ENCODE measurements around the gene TBC1D7. TPM values are rescaled to one million over a fixed set of nuclear protein-coding genes. Genes with fewer than 3 reads are reported as not detected.
"Not testable (repeated sequence)": the region's sequence is repeated elsewhere in the genome, so short reads cannot be mapped to it uniquely, and the experiment has no call there.

TBC1D7 gene
- total RNA-seq, 1 donor from 2014 or later: 27.3 TPM

DNA sequence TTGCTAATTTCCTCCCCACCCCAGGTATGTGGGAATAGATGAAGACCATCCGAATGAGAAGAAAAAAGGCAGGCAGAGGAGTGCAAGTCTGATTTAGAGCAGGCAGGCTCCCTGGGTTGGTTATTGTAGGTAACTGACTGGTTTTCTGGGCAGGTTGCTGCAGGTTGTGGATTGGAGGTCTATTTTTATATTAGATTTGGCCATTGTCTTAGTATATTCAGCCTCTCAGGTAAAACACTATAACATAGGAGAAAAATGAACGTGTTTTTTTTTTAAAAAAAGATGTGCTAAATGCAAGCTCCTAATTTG lies 492 bp upstream of the TBC1D7 start:
- Mint-ChIP-seq H3K9me3 (no peaks in the 10 kb centered on the region), H3K4me1 (ENCODE audit: low read depth) (peaks cover 38% of the 10 kb centered on the region), H3K27me3 (ENCODE audit: insufficient read depth) (peaks cover 4% of the 10 kb centered on the region), H3K4me3 (peak overlapping the region; percentile 84), H3K36me3 (ENCODE audit: low read depth) (peaks cover 12% of the 10 kb centered on the region), H3K27ac (peak overlapping the region; percentile 92)
- no peak for DNase-seq (ENCODE audit: low spot score)
- intact Hi-C loops (cut with micrococcal nuclease): loop anchor here (1.0 to 5.0 kb wide), 12 partner anchors 26 to 692 kb away; partner anchors contain the start of genes GFOD1, MCUR1, NOL7 and RANBP9

DNA sequence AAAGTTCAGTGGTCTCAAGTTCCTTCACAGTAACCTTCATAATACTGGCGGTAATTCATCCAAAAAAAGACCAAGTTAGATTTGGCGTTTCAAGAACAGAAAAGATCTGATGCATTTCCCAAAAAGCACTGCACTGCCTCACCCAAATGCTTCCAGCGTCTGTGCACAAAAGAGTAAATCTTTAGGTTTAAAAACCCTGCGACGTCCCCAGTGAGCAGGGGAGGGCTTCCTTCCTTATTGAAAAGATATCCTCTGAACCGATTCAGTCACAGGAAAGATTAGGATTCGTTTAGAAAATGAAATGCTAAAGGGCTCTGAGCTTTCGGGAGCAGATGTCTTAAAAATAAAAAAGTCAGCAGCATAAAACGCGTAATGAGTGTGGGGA lies 654 bp downstream of the TBC1D7 start:
- Mint-ChIP-seq H3K27me3 (ENCODE audit: insufficient read depth) (no peaks in the 10 kb centered on the region), H3K36me3 (ENCODE audit: low read depth) (peaks cover 12% of the 10 kb centered on the region), H3K4me3 (peak overlapping the region; percentile 84), H3K27ac (peak overlapping the region; percentile 82), H3K4me1 (ENCODE audit: low read depth) (peaks cover 38% of the 10 kb centered on the region), H3K9me3 (no peaks in the 10 kb centered on the region)
- DNase-seq (ENCODE audit: low spot score): no peak
- intact Hi-C loops (cut with micrococcal nuclease): loop anchor here (1.0 to 5.0 kb wide), 12 partner anchors 24 to 690 kb away; partner anchors contain the start of genes GFOD1, MCUR1, NOL7 and RANBP9

DNA sequence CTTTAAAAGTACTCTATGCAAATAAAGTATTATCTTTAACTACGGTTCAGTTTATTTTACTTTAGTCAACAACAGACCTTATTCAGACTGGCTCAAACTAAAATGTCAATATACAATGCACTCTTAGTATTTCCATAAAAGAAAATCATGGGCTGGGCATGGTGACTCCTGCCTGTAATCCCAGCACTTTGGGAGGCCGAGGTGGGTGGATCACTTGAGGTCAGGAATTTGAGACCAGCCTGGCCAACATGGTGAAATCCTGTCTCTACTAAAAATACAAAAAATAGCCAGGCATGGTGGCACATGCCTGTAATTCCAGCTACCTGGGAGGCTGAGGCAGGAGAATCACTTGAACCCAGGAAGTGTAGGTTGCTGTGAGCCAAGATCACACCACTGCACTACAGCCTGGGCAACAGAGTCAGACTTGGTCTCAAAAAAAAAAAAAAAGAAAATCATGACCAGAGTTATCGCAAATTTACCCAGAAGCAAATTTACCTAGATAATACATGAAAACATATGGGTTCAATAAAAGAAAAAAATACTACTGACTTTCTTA lies 2.2 kb downstream of the TBC1D7 start:
- not testable (repeated sequence) for H3K27me3 Mint-ChIP-seq (ENCODE audit: insufficient read depth); DNase-seq (ENCODE audit: low spot score); H3K27ac Mint-ChIP-seq; H3K9me3 Mint-ChIP-seq
- H3K4me1 Mint-ChIP-seq (ENCODE audit: low read depth): peaks cover 30% of the 10 kb centered on the region
- H3K36me3 Mint-ChIP-seq (ENCODE audit: low read depth): peaks cover 17% of the 10 kb centered on the region
- H3K4me3 Mint-ChIP-seq: peak overlapping the region; percentile 6
- intact Hi-C loops (cut with micrococcal nuclease): loop anchor here (5.0 kb wide), 4 partner anchors 369 to 689 kb away; partner anchors contain the start of genes MCUR1 and RANBP9

DNA sequence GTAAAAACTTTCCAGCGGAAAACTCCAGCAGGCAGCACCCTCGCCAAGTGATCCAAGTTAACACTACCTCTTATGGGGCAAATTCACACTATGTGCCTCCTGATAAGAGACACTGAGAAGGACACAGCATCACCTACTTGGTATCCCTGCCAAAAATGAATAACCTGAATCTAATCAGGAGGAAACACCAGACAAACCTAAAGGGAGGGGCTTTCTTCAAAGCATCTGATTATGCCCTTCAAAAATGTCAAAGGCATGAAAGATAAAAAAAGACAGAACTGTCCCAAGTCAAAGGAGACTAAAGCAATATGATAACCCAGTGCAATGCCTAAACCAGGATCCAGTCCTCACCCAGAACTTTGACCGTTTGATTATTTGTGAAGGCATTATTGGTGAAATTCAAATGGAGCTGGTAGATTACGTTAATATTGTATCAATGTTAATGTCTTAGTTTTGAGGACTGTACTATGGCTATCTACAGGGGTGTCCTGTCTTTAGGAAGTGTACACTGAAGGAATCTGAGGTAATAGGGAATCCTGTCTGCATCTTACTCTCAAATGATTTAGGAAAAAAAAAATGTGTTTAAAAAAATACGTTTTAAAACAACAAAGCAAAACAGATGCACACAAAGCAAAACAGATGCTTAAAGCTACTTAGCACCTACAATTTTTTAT lies 8.3 kb downstream of the TBC1D7 start:
- H3K4me3 Mint-ChIP-seq: no peak overlapping the region
- no peaks in the 10 kb centered on the region for H3K27me3 Mint-ChIP-seq (ENCODE audit: insufficient read depth)
- no peak for DNase-seq (ENCODE audit: low spot score)
- peaks cover 49% of the 10 kb centered on the region for H3K36me3 Mint-ChIP-seq (ENCODE audit: low read depth)
- H3K9me3 Mint-ChIP-seq: no peaks in the 10 kb centered on the region
- H3K27ac Mint-ChIP-seq: no peak overlapping the region
- no peaks in the 10 kb centered on the region for H3K4me1 Mint-ChIP-seq (ENCODE audit: low read depth)
- intact Hi-C loops (cut with micrococcal nuclease): no loop called here

DNA sequence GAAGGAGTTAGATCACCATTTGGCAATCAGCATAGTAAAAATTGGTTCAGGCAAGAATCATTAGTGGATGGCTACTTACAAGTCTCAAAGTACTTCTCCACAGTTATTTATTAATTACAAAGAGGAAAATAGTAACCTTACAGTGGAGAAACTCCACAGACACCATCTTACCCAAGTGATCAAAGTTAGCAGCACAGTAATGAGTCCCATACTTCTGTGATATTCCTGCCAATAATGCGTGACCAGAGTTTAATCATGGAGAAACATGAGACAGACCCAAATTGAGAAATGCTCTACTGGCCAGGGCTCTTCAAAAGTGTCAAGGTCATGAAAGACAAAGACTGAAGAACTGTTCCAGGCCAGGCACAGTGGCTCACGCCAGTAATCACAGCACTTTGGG lies 9.5 kb downstream of the TBC1D7 start:
- Mint-ChIP-seq H3K36me3 (ENCODE audit: low read depth) (peaks cover 44% of the 10 kb centered on the region), H3K4me1 (ENCODE audit: low read depth) (no peaks in the 10 kb centered on the region)

DNA sequence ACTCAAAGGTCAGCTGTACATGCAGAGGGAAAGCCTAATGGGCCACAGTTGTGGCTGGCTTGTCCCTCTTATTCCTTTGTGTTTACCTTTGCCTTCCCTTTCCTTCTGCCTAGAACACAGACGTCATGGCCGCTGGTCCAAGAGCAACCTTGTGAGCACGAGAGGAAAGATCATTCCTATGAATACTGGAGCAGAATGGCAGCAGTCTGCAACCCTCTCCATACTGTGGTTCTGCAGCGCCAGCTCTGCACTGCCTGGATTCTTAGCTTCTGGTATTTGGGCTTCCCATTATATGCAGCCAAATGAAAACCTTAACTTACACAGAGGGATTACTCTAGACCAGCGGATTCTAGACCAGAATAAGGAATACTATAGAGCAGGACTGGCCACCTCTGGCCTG lies 12.4 kb downstream of the TBC1D7 start:
- peaks cover 57% of the 10 kb centered on the region for H3K36me3 Mint-ChIP-seq (ENCODE audit: low read depth)
- H3K4me3 Mint-ChIP-seq: no peak overlapping the region
- no peaks in the 10 kb centered on the region for H3K4me1 Mint-ChIP-seq (ENCODE audit: low read depth)
- no peak for DNase-seq (ENCODE audit: low spot score)
- no peak overlapping the region for H3K27ac Mint-ChIP-seq
- H3K27me3 Mint-ChIP-seq (ENCODE audit: insufficient read depth): no peaks in the 10 kb centered on the region
- no peaks in the 10 kb centered on the region for H3K9me3 Mint-ChIP-seq
- intact Hi-C loops (cut with micrococcal nuclease): no loop called here

More for the DNA sequence above, 9.5 kb downstream of the TBC1D7 start:
- intact Hi-C loops (cut with micrococcal nuclease): no loop called here
- H3K27me3 Mint-ChIP-seq (ENCODE audit: insufficient read depth): no peaks in the 10 kb centered on the region
- DNase-seq (ENCODE audit: low spot score): no peak
- no peak overlapping the region for H3K4me3 Mint-ChIP-seq
- H3K9me3 Mint-ChIP-seq: no peaks in the 10 kb centered on the region
- H3K27ac Mint-ChIP-seq: no peak overlapping the region

DNA sequence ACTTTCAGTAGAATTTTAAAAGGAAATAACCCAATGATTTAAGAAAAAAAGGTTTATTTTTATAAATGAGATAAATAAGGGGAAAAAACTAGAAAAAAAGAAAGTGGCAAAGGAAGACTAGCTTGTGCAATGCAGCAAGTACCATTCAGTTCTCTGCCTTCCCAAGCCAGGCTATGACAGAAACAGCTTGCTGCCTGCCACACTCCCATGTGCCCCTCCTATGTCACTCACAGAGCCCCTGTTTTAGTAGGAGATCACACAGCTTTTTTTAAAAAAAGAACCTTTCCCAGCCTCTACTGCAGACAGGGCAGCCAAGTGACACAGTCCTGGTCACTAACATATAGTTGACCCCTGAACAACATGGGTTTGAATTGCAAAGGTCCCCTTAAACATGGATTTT lies 13.5 kb downstream of the TBC1D7 start:
- Mint-ChIP-seq H3K27me3 (ENCODE audit: insufficient read depth) (no peaks in the 10 kb centered on the region), H3K4me3 (no peak overlapping the region), H3K27ac (no peak overlapping the region), H3K9me3 (no peaks in the 10 kb centered on the region), H3K36me3 (ENCODE audit: low read depth) (peaks cover 50% of the 10 kb centered on the region), H3K4me1 (ENCODE audit: low read depth) (no peaks in the 10 kb centered on the region)
- intact Hi-C loops (cut with micrococcal nuclease): no loop called here
- DNase-seq (ENCODE audit: low spot score): no peak

DNA sequence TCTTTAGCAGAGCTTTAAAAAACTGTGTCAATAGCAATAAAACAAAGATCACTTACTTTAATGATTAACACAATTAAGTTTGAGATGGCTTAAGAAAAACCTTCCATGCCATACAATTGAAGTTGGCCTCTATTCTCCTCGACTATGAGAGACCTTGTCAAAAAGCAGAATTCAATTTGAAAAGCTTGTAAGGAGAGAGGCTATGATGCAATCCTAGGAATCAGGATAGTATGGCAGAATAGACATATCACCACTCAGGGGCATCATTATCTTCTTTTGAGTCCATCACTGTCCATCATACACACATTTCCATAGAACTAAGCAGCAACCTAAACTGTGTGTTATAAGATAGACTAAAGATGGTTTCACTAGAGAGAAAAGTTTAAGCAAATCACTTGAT lies 17.2 kb downstream of the TBC1D7 start:
- Mint-ChIP-seq H3K4me3 (no peak overlapping the region), H3K4me1 (ENCODE audit: low read depth) (peaks cover 12% of the 10 kb centered on the region), H3K36me3 (ENCODE audit: low read depth) (peaks cover 54% of the 10 kb centered on the region), H3K9me3 (no peaks in the 10 kb centered on the region), H3K27ac (no peak overlapping the region), H3K27me3 (ENCODE audit: insufficient read depth) (no peaks in the 10 kb centered on the region)
- intact Hi-C loops (cut with micrococcal nuclease): no loop called here
- DNase-seq (ENCODE audit: low spot score): no peak

DNA sequence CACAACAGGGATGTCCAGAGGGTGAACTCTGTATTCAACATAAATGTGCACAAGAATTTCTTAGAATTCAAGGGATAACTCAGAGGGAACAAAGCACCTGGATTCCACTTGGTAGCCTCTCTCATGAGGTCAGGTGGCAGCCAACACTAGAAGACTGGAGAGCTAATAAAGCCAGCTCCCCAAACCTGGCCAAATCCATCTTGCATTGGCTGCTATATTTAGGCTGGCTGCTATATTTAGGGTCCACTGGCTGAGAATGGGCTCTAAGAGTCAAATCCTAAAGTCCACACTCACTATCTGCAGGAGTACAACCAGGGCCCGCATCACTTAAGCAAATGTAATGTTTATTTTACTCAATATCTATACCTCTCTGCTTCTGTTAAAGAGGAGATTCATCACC lies 20.0 kb downstream of the TBC1D7 start:
- Mint-ChIP-seq H3K4me1 (ENCODE audit: low read depth) (peaks cover 26% of the 10 kb centered on the region), H3K27ac (no peak overlapping the region), H3K9me3 (no peaks in the 10 kb centered on the region), H3K36me3 (ENCODE audit: low read depth) (peaks cover 46% of the 10 kb centered on the region), H3K27me3 (ENCODE audit: insufficient read depth) (no peaks in the 10 kb centered on the region), H3K4me3 (no peak overlapping the region)
- intact Hi-C loops (cut with micrococcal nuclease): no loop called here
- no peak for DNase-seq (ENCODE audit: low spot score)

DNA sequence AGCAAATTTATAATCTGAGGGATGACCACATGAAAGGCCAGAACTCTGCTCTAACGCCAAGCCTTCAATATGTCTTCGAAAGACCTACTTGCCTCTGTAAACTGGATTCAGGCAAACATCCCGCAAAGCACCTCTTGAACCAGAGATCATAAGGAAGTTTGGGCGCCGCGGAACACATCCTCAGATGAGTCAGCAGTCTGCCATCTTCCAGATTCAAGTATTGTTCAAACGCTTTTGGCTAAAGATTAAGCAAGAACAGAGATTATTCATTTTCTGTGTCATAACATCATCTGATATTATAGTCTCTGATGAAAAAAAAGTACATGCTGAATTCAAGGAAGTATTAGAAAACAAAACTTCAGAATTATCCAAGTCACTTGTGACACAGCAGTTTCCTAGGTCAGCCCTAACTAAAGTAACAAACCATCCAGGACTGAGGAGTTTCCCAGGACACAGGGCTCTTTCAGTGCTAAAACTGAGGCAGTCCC lies 20.8 kb downstream of the TBC1D7 start:
- Mint-ChIP-seq H3K4me3 (no peak overlapping the region), H3K9me3 (no peaks in the 10 kb centered on the region), H3K4me1 (ENCODE audit: low read depth) (peaks cover 33% of the 10 kb centered on the region), H3K36me3 (ENCODE audit: low read depth) (peaks cover 49% of the 10 kb centered on the region), H3K27me3 (ENCODE audit: insufficient read depth) (no peaks in the 10 kb centered on the region), H3K27ac (no peak overlapping the region)
- no peak for DNase-seq (ENCODE audit: low spot score)
- intact Hi-C loops (cut with micrococcal nuclease): no loop called here

DNA sequence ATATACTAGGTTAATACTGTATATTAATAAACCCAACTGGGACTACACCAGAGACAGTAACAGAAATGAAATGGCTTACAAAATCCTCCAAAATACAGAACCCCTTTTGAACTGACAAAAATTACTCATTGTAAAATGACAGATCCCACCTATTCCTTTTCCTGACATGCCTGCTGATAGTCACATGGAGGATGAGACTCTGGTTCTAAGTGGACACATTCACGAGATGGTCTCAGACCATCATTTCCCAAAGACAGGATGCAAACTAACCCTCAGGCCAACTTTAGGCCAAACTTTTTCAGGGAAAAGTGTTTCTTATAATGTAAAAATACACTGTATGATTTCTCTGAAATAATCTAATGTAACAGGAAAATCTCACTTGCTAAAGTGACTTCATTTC lies 22.5 kb downstream of the TBC1D7 start:
- Mint-ChIP-seq H3K27me3 (ENCODE audit: insufficient read depth) (no peaks in the 10 kb centered on the region), H3K27ac (no peak overlapping the region), H3K4me3 (no peak overlapping the region), H3K4me1 (ENCODE audit: low read depth) (peaks cover 43% of the 10 kb centered on the region), H3K36me3 (ENCODE audit: low read depth) (peaks cover 50% of the 10 kb centered on the region), H3K9me3 (no peaks in the 10 kb centered on the region)
- DNase-seq (ENCODE audit: low spot score): no peak
- intact Hi-C loops (cut with micrococcal nuclease): no loop called here

DNA sequence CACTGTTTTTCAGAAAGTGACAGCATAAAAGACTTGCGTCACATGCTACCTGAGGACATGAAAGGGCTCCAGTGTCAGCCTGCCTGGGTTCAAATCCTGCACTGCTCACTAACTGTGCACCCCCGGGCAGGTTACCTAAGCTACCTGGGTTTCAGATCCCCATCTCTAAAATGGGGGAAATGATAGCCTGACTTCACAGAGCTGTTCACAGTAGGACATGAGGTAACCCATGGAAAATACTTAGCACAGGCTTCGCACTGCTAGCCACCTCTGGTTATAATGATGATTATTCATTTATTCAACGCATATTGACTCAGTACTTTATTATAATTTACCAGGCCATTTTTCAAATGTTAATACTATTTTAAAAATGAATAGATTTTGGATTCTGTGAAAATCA lies 23.0 kb downstream of the TBC1D7 start:
- no peaks in the 10 kb centered on the region for H3K9me3 Mint-ChIP-seq
- H3K4me3 Mint-ChIP-seq: no peak overlapping the region
- H3K27ac Mint-ChIP-seq: no peak overlapping the region
- H3K36me3 Mint-ChIP-seq (ENCODE audit: low read depth): peaks cover 54% of the 10 kb centered on the region
- intact Hi-C loops (cut with micrococcal nuclease): no loop called here
- no peak for DNase-seq (ENCODE audit: low spot score)
- H3K27me3 Mint-ChIP-seq (ENCODE audit: insufficient read depth): no peaks in the 10 kb centered on the region
- H3K4me1 Mint-ChIP-seq (ENCODE audit: low read depth): peaks cover 43% of the 10 kb centered on the region

DNA sequence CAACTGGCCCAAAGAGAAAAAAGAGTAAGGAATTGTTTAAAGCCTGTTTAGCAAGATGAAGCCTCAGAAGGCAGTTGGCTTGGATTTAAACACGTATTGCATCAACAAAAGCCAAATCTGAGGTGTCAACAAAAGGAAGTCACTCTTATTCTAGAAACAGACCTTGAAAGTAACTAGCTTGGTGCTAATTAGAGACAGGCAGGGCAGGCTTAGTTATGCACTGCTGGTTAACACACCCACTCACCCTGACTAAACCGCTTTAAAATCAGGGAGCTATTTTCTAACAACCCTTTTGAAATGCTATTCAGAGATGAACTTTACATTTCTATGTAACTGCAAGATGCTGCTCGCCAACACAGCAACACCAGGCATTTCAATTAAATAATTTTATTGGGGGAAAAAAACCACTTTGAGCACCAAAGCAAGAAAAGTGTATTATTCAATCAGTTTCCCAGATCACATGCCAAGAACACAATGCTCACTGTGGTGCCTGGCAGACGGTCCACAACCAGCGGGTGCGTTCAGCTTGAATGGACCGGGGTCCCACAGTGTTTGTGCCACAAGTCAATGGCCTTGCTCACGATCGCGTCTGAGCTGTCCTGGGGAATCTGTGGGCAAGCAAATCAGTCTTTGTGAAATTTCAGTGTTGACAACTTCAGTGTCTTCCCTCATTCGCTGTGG lies 23.6 kb downstream of the TBC1D7 start:
- peaks cover 43% of the 10 kb centered on the region for H3K4me1 Mint-ChIP-seq (ENCODE audit: low read depth)
- no peaks in the 10 kb centered on the region for H3K27me3 Mint-ChIP-seq (ENCODE audit: insufficient read depth)
- DNase-seq (ENCODE audit: low spot score): no peak
- peaks cover 51% of the 10 kb centered on the region for H3K36me3 Mint-ChIP-seq (ENCODE audit: low read depth)
- H3K9me3 Mint-ChIP-seq: no peaks in the 10 kb centered on the region
- peak overlapping the region; percentile 46 for H3K4me3 Mint-ChIP-seq
- peak overlapping the region; percentile 76 for H3K27ac Mint-ChIP-seq
- intact Hi-C loops (cut with micrococcal nuclease): no loop called here
